SK-N-SH treated with all-trans-retinoic acid at 6 μM for 48 hours (cell line): ENCODE measurements around the gene VEPH1.

Source experiments
- ATAC-seq: fragments of 200-7000 bp; cut with Tn5 transposase; 3 replicates; pipeline ENCODE4 v1.9.1; 2020; ENCODE audit warnings: mild to moderate bottlenecking, moderate library complexity
- ARNTL ChIP-seq: fragments of 450-650 bp; formaldehyde crosslinking; IDR thresholded peaks from 2 replicates; pipeline ENCODE4 v1.5.0; 2020; ENCODE audit warnings: low read depth, mild to moderate bottlenecking, moderate library complexity, borderline replicate concordance
- BACH2 ChIP-seq: fragments of 250-450 bp; sonication (Bioruptor Pico); IDR thresholded peaks from 2 replicates; pipeline ENCODE4 v1.9.0; 2021; ENCODE audit warnings: mild to moderate bottlenecking, borderline replicate concordance
- CSDC2 ChIP-seq: fragments of 250-450 bp; sonication (Bioruptor Pico); IDR thresholded peaks from 2 replicates; pipeline ENCODE4 v1.5.0; 2020; ENCODE audit warnings: mild to moderate bottlenecking, moderate library complexity
- ESRRG ChIP-seq: fragments of 250-450 bp; sonication (Bioruptor Pico); IDR thresholded peaks from 2 replicates; pipeline ENCODE4 v1.6.1; 2021; ENCODE audit warnings: mild to moderate bottlenecking
- GLIS3 ChIP-seq: fragments of 250-450 bp; sonication (Bioruptor Pico); IDR thresholded peaks from 2 replicates; pipeline ENCODE4 v1.5.0; 2020; ENCODE audit warnings: mild to moderate bottlenecking, moderate library complexity
- ISL1 ChIP-seq: fragments of 250-450 bp; sonication (Bioruptor Pico); IDR thresholded peaks from 2 replicates; pipeline ENCODE4 v2.1.2; 2022; ENCODE audit warnings: mild to moderate bottlenecking, moderate library complexity
- OSR1 ChIP-seq: fragments of 250-450 bp; sonication (Bioruptor Pico); IDR thresholded peaks from 2 replicates; pipeline ENCODE4 v1.8.0; 2022; ENCODE audit warnings: moderate library complexity, mild to moderate bottlenecking, inconsistent platforms
- PPARA ChIP-seq: fragments of 250-450 bp; sonication (Bioruptor Pico); IDR thresholded peaks from 2 replicates; pipeline ENCODE4 v1.5.0; 2020; ENCODE audit warnings: mild to moderate bottlenecking, borderline replicate concordance
- RARB ChIP-seq: fragments of 250-450 bp; sonication (Bioruptor Pico); IDR thresholded peaks from 2 replicates; pipeline ENCODE4 v1.8.0; 2021; ENCODE audit warnings: mild to moderate bottlenecking, moderate library complexity
- SNAI2 ChIP-seq: fragments of 250-450 bp; sonication (Bioruptor Pico); IDR thresholded peaks from 2 replicates; pipeline ENCODE4 v1.5.0; 2020; ENCODE audit warnings: mild to moderate bottlenecking, moderate library complexity
- TOX ChIP-seq: fragments of 250-450 bp; sonication (Bioruptor Pico); IDR thresholded peaks from 2 replicates; pipeline ENCODE4 v1.8.0; 2021; ENCODE audit warnings: mild to moderate bottlenecking, moderate library complexity, borderline replicate concordance
- ZFP3 ChIP-seq: fragments of 250-450 bp; sonication (Bioruptor Pico); IDR thresholded peaks from 2 replicates; pipeline ENCODE4 v1.5.0; 2020; ENCODE audit warnings: mild to moderate bottlenecking, moderate library complexity
- ZFP30 ChIP-seq: fragments of 450-650 bp; formaldehyde crosslinking; IDR thresholded peaks from 2 replicates; pipeline ENCODE4 v1.5.0; 2022; ENCODE audit warnings: mild to moderate bottlenecking, moderate library complexity
- ZNF565 ChIP-seq: fragments of 450-650 bp; formaldehyde crosslinking; conservative IDR thresholded peaks from 2 replicates; pipeline ENCODE4 v1.5.0; 2020; ENCODE audit warnings: low read depth, mild to moderate bottlenecking, moderate library complexity
- ZNF70 ChIP-seq: fragments of 450-650 bp; formaldehyde crosslinking; IDR thresholded peaks from 2 replicates; pipeline ENCODE4 v1.5.0; 2020; ENCODE audit warnings: mild to moderate bottlenecking, moderate library complexity
- ZNF8 ChIP-seq: fragments of 450-650 bp; formaldehyde crosslinking; IDR thresholded peaks from 2 replicates; pipeline ENCODE4 v1.5.0; 2020; ENCODE audit warnings: mild to moderate bottlenecking, moderate library complexity
- TF ChIP-seq, protein P1 (sequence below): fragments of 250-450 bp; sonication (Bioruptor Pico); IDR thresholded peaks from 2 replicates; pipeline ENCODE4 v1.5.0; 2020; ENCODE audit warnings: mild to moderate bottlenecking, moderate library complexity
- TF ChIP-seq, protein P2 (sequence below): fragments of 250-450 bp; sonication (Bioruptor Pico); IDR thresholded peaks from 2 replicates; pipeline ENCODE4 v1.5.1; 2021; ENCODE audit warnings: mild to moderate bottlenecking, moderate library complexity
- TF ChIP-seq, protein P3 (sequence below): fragments of 250-450 bp; sonication (Bioruptor Pico); IDR thresholded peaks from 2 replicates; pipeline ENCODE4 v1.8.0; 2021; ENCODE audit warnings: low read depth, mild to moderate bottlenecking, moderate library complexity, borderline replicate concordance

The VEPH1 gene

DNA sequence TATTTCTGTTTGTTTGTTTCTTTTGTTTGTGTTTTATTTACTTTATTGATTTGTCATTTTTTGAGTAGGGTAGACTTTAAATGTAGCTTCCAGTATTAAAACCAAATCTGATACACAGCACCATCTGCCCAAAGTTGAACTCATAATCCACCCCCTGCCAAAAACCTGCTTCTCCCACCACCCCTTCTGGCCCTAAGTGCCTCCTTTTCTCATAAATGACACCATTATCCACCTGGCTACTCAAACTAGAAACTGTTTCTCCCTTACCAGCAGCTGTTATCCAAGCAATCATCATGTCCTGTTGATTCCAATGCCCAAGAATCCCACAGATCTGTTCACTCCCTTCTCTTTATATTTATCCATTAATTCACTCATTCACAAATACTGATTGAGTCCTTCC lies 88.4 kb downstream of the VEPH1 start:
- no peak for ATAC-seq

DNA sequence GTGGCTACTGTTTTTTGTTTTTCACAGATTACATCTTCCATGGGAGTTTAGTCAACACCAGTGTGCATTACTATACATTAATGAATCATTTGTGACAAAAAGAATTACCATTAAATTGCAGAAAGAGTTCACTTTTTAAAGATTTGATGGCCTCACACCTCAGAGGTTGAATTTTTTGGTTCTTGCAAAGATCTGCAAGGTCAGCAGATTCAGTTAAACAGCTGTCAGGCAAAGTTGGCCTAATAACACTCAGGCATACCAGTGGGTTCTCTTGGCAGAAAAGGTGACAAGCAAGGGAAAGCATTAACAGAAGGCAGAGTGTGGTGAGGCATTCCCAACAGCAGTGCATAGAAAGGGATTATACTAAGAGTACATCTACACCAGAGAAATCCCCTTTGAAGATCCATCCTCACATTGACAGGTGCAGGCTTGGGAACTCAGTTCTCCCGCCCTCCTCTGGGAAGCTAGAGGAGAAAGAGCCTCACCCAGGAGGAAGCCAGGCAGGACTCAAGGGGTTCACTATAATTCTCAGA lies 90.8 kb downstream of the VEPH1 start:
- ATAC-seq, result no peak
- no peak for TF ChIP-seq PPARA
- TF ChIP-seq ZNF565 (CRISPR knock-in tag), result no peak
- no peak for TF ChIP-seq OSR1 (CRISPR knock-in tag)
- TF ChIP-seq ARNTL (CRISPR knock-in tag), result no peak

More for the DNA sequence above, 88.4 kb downstream of the VEPH1 start:
- TF ChIP-seq CSDC2, result no peak
- TF ChIP-seq ISL1 (CRISPR knock-in tag), result no peak
- TF ChIP-seq ZNF565 (CRISPR knock-in tag), result no peak
- TF ChIP-seq, protein P1, sequence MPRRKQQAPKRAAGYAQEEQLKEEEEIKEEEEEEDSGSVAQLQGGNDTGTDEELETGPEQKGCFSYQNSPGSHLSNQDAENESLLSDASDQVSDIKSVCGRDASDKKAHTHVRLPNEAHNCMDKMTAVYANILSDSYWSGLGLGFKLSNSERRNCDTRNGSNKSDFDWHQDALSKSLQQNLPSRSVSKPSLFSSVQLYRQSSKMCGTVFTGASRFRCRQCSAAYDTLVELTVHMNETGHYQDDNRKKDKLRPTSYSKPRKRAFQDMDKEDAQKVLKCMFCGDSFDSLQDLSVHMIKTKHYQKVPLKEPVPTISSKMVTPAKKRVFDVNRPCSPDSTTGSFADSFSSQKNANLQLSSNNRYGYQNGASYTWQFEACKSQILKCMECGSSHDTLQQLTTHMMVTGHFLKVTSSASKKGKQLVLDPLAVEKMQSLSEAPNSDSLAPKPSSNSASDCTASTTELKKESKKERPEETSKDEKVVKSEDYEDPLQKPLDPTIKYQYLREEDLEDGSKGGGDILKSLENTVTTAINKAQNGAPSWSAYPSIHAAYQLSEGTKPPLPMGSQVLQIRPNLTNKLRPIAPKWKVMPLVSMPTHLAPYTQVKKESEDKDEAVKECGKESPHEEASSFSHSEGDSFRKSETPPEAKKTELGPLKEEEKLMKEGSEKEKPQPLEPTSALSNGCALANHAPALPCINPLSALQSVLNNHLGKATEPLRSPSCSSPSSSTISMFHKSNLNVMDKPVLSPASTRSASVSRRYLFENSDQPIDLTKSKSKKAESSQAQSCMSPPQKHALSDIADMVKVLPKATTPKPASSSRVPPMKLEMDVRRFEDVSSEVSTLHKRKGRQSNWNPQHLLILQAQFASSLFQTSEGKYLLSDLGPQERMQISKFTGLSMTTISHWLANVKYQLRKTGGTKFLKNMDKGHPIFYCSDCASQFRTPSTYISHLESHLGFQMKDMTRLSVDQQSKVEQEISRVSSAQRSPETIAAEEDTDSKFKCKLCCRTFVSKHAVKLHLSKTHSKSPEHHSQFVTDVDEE (CRISPR knock-in tag), result no peak
- no peak for TF ChIP-seq RARB
- TF ChIP-seq PPARA, result no peak
- TF ChIP-seq SNAI2 (CRISPR knock-in tag), result no peak

DNA sequence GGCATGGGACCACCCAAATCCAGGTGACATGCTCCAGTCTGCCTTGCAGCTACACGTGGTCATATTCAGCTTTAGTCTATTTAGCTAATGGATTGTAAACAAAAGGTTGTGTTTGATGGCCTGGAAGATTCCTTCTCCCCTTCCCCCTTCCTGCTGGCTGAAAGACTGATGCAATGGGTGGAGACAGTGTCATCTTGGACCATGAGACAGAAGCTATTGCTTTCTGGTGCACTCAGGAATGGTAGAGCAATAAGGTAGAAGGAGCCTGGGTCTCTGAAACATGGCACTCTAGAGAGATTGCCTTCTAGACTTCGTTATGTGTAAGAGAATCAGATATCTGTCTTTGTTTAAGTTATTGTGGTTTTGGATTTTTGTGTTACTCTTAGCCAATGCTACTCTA lies 92.3 kb downstream of the VEPH1 start:
- ATAC-seq, result no peak
- TF ChIP-seq ZFP3 (no peak), BACH2 (CRISPR knock-in tag) (no peak), CSDC2 (no peak), PPARA (no peak), ESRRG (CRISPR knock-in tag) (no peak), ARNTL (CRISPR knock-in tag) (no peak), TOX (no peak), OSR1 (CRISPR knock-in tag) (no peak), GLIS3 (CRISPR knock-in tag) (no peak), ZNF70 (no peak)
- TF ChIP-seq, protein P2, sequence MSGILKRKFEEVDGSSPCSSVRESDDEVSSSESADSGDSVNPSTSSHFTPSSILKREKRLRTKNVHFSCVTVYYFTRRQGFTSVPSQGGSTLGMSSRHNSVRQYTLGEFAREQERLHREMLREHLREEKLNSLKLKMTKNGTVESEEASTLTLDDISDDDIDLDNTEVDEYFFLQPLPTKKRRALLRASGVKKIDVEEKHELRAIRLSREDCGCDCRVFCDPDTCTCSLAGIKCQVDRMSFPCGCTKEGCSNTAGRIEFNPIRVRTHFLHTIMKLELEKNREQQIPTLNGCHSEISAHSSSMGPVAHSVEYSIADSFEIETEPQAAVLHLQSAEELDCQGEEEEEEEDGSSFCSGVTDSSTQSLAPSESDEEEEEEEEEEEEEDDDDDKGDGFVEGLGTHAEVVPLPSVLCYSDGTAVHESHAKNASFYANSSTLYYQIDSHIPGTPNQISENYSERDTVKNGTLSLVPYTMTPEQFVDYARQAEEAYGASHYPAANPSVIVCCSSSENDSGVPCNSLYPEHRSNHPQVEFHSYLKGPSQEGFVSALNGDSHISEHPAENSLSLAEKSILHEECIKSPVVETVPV (CRISPR knock-in tag), result no peak
- TF ChIP-seq, protein P3, sequence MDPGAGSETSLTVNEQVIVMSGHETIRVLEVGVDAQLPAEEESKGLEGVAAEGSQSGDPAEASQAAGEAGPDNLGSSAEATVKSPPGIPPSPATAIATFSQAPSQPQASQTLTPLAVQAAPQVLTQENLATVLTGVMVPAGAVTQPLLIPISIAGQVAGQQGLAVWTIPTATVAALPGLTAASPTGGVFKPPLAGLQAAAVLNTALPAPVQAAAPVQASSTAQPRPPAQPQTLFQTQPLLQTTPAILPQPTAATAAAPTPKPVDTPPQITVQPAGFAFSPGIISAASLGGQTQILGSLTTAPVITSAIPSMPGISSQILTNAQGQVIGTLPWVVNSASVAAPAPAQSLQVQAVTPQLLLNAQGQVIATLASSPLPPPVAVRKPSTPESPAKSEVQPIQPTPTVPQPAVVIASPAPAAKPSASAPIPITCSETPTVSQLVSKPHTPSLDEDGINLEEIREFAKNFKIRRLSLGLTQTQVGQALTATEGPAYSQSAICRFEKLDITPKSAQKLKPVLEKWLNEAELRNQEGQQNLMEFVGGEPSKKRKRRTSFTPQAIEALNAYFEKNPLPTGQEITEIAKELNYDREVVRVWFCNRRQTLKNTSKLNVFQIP (CRISPR knock-in tag), result no peak

DNA sequence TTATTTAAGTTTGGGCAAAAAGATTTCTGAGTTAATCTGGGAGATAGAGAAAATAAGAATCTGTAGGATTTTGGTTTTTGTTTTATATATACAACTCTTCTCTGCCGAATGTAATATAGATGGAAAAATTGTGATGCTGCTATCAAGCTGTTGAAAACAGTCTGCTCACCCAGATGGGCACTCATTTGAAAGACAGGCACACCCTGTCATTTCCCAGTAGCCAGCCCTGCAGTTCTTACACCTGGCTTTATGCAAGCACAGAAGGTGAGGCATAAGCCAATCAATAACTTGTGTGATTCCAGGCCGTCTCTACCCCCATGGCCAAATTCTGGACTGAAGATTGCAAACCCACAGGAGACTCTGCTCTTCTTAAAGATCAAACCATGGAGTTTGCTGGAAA lies 93.7 kb downstream of the VEPH1 start:
- no peak for TF ChIP-seq TOX
- no peak for TF ChIP-seq ZFP3
- TF ChIP-seq ARNTL (CRISPR knock-in tag), result no peak
- TF ChIP-seq PPARA, result no peak
- no peak for TF ChIP-seq OSR1 (CRISPR knock-in tag)
- TF ChIP-seq ZNF70, result no peak
- no peak for TF ChIP-seq ZNF8
- TF ChIP-seq, protein P1 (CRISPR knock-in tag), result no peak
- TF ChIP-seq ISL1 (CRISPR knock-in tag), result no peak
- TF ChIP-seq ZFP30 (CRISPR knock-in tag), result no peak
- TF ChIP-seq, all 23 proteins: peak for 0
- ATAC-seq, result no peak
